Neuronal stem cell (in vitro differentiated cells): ENCODE measurements around the gene TMEM154.

Experiments
- DNase-seq: peaks from one replicate; pipeline ENCODE4 v3.0.0-alpha.2; 2013; ENCODE audit warnings: low spot score
- H2AFZ ChIP-seq: one replicate; pipeline ENCODE4 v1.6.1; 2013; ENCODE audit warnings: mild to moderate bottlenecking, low read length, inconsistent platforms
- H2AK5ac ChIP-seq: 2 replicates; pipeline ENCODE4 v1.6.1; 2013; ENCODE audit warnings: low read depth, mild to moderate bottlenecking, inconsistent platforms, low read length, moderate library complexity, mixed read lengths
- H2BK120ac ChIP-seq: 2 replicates; pipeline ENCODE4 v1.6.1; 2013; ENCODE audit warnings: low read depth, mild to moderate bottlenecking, inconsistent platforms, low read length, moderate library complexity, mixed read lengths
- H2BK12ac ChIP-seq: one replicate; pipeline ENCODE4 v1.6.1; 2013; ENCODE audit warnings: low read length, inconsistent platforms
- H2BK15ac ChIP-seq: 2 replicates; pipeline ENCODE4 v1.6.1; 2013; ENCODE audit warnings: mild to moderate bottlenecking, low read length, inconsistent platforms, mixed read lengths
- H2BK5ac ChIP-seq: one replicate; pipeline ENCODE4 v1.6.1; 2013; ENCODE audit warnings: inconsistent platforms, mild to moderate bottlenecking, low read length, moderate library complexity
- H3K14ac ChIP-seq: one replicate; pipeline ENCODE4 v1.6.1; 2013; ENCODE audit warnings: low read length, inconsistent platforms
- H3K18ac ChIP-seq: 2 replicates; pipeline ENCODE4 v1.6.1; 2013; ENCODE audit warnings: low read length, inconsistent platforms
- H3K23ac ChIP-seq: 2 replicates; pipeline ENCODE4 v1.6.1; 2013; ENCODE audit warnings: low read depth, mild to moderate bottlenecking, mixed read lengths, low read length, inconsistent platforms; ENCODE audit not compliant: poor library complexity
- H3K27ac ChIP-seq: replicated peaks from 3 replicates; pipeline ENCODE4 v1.5.1; 2013; ENCODE audit warnings: low read length, inconsistent platforms
- H3K27me3 ChIP-seq, 3 experiments: 2 replicates each; pipeline ENCODE4 v1.6.1; 2013; ENCODE audit warnings: low read length in 3 of 3, mild to moderate bottlenecking in 2 of 3, inconsistent platforms in 1 of 3, low read depth in 1 of 3, mixed read lengths in 1 of 3, moderate library complexity in 1 of 3; ENCODE audit not compliant: control insufficient read depth in 3 of 3, insufficient read depth in 3 of 3
- H3K36me3 ChIP-seq, 2 donors: replicated peaks in 1 of 2; 2 replicates each; pipeline ENCODE4 v1.6.1; 2013; ENCODE audit warnings: low read length in 2 of 2; ENCODE audit not compliant: control insufficient read depth in 2 of 2, insufficient read depth in 2 of 2
- H3K4ac ChIP-seq: 2 replicates; pipeline ENCODE4 v1.6.1; 2013; ENCODE audit warnings: inconsistent platforms, mild to moderate bottlenecking, low read length, moderate library complexity
- H3K4me1 ChIP-seq, 2 donors: 1 replicate in 1 of 2; 2 replicates in 1 of 2; pipeline ENCODE4 v1.6.1; 2013; ENCODE audit warnings: low read length in 2 of 2, low read depth in 1 of 2; ENCODE audit not compliant: control insufficient read depth in 2 of 2, insufficient read depth in 1 of 2
- H3K4me2 ChIP-seq: one replicate; pipeline ENCODE4 v1.6.1; 2013; ENCODE audit warnings: mild to moderate bottlenecking, low read length, inconsistent platforms; ENCODE audit not compliant: insufficient read depth, poor library complexity, severe bottlenecking
- H3K4me3 ChIP-seq, 2 donors: 2 replicates each; pipeline ENCODE4 v1.5.1; 2013; ENCODE audit warnings: low read length in 2 of 2, mild to moderate bottlenecking in 2 of 2, inconsistent platforms in 1 of 2, moderate library complexity in 1 of 2
- H3K79me1 ChIP-seq: one replicate; pipeline ENCODE4 v1.6.1; 2013; ENCODE audit warnings: low read depth, mild to moderate bottlenecking, inconsistent platforms, low read length, moderate library complexity
- H3K9ac ChIP-seq: one replicate; pipeline ENCODE4 v1.6.1; 2013; ENCODE audit warnings: mild to moderate bottlenecking, low read depth, low read length, inconsistent platforms; ENCODE audit not compliant: poor library complexity
- H3K9me3 ChIP-seq, 2 donors: replicated peaks in 1 of 2; 2 replicates each; pipeline versions ENCODE3 to v1.6.1; 2013; ENCODE audit warnings: low read length in 2 of 2, mild to moderate bottlenecking in 2 of 2, inconsistent platforms in 1 of 2, low read depth in 1 of 2, mixed read lengths in 1 of 2, moderate library complexity in 1 of 2; ENCODE audit not compliant: control insufficient read depth in 2 of 2, insufficient read depth in 1 of 2
- H4K8ac ChIP-seq: one replicate; pipeline ENCODE4 v1.6.1; 2013; ENCODE audit warnings: low read depth, mild to moderate bottlenecking, inconsistent platforms, low read length, moderate library complexity
- H4K91ac ChIP-seq: one replicate; pipeline ENCODE4 v1.6.1; 2013; ENCODE audit warnings: low read length, low read depth, mild to moderate bottlenecking, inconsistent platforms; ENCODE audit not compliant: poor library complexity
- WGBS, 2 donors: extraction: QIAGEN DNeasy Blood & Tissue Kit; methylation state at CpG; one replicate each; pipeline ENCODE4 v1.1.7; 2013; ENCODE audit warnings: missing lambda C conversion rate in 2 of 2, mixed read lengths in 1 of 2; ENCODE audit not compliant: insufficient read length in 2 of 2, insufficient replicate concordance in 1 of 2; ENCODE audit errors: extremely low coverage in 2 of 2; 5-methylcytosine and 5-hydroxymethylcytosine counted together

Gene TMEM154

DNA sequence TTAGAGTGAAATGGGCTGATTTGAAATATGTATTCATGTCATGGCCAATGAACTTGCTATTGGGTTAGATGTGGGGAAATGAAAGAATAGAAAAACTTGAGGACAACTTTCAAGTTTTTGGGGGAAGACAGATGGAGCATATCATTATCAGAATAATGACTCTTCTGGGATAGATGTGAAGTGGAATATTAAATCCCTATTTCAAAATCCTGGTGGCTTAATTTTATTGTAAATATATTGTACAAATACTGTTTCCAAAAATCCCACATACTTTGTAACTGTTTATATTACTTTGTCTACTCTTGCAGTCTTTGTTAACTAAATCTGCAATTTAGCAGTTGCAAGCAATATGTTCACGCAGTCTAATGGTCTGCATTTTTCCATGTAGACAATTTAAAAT, 108.0 kb downstream of the TMEM154 start:
- H3K9me3 ChIP-seq, result no peaks in the 10 kb centered on the region
- no CpG with 5 or more reads among the region's 1 CpG for WGBS, 2 donors
- no peak for DNase-seq
- no peak overlapping the region for H3K4me2 ChIP-seq
- H2BK120ac ChIP-seq, result no peak overlapping the region
- no peak overlapping the region for H2AFZ ChIP-seq
- no peak overlapping the region for H3K4ac ChIP-seq
- H3K27me3 ChIP-seq, result peaks cover 0 to 4% (median 0%) of the 10 kb centered on the region in 3 experiments
- H3K4me3 ChIP-seq, result no peak overlapping the region
- no peak overlapping the region for H2BK12ac ChIP-seq
- no peak overlapping the region for H4K8ac ChIP-seq
- H3K79me1 ChIP-seq, result no peaks in the 10 kb centered on the region
- H3K4me1 ChIP-seq, result peaks cover 0 to 6% of the 10 kb centered on the region in 2 donors
- H4K91ac ChIP-seq, result no peak overlapping the region
- no peak overlapping the region for H2BK5ac ChIP-seq
- no peak overlapping the region for H3K14ac ChIP-seq
- no peak overlapping the region for H2BK15ac ChIP-seq
- H3K9ac ChIP-seq, result no peak overlapping the region
- no peak overlapping the region for H2AK5ac ChIP-seq
- no peak overlapping the region for H3K27ac ChIP-seq
- H3K23ac ChIP-seq, result no peak overlapping the region
- H3K18ac ChIP-seq, result no peak overlapping the region
- no peaks in the 10 kb centered on the region for H3K36me3 ChIP-seq

DNA sequence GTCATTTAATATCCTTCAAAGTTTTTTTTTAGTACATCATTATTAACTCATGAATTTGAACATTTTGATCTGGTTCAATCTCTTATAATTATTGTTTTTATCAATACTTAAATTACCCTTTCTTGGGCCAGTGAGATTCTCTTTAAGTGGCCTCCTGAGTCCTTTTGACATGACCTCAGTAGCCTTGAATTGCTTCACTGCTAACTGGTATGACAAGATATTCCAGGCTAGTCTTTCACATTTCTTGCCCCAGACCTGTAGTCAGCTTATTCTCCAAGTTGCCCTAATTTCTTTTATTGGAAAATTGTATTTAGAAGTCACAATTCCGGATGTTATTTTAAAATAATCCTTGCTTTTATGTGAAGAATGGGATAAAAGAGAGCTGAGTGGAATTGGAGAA, 108.5 kb downstream of the TMEM154 start:
- DNase-seq, result no peak
- H3K9me3 ChIP-seq, result no peaks in the 10 kb centered on the region
- no peak overlapping the region for H2BK120ac ChIP-seq
- no CpG with 5 or more reads among the region's 1 CpG for WGBS, 2 donors
- peaks cover 0 to 6% of the 10 kb centered on the region in 2 donors for H3K4me1 ChIP-seq
- H3K18ac ChIP-seq, result no peak overlapping the region
- H3K23ac ChIP-seq, result no peak overlapping the region
- H2AK5ac ChIP-seq, result no peak overlapping the region
- H2BK12ac ChIP-seq, result no peak overlapping the region
- no peaks in the 10 kb centered on the region for H3K79me1 ChIP-seq
- H3K4ac ChIP-seq, result no peak overlapping the region
- peaks cover 0 to 4% (median 0%) of the 10 kb centered on the region in 3 experiments for H3K27me3 ChIP-seq
- no peak overlapping the region for H3K27ac ChIP-seq
- H3K4me2 ChIP-seq, result no peak overlapping the region
- H4K91ac ChIP-seq, result no peak overlapping the region
- H3K4me3 ChIP-seq, result no peak overlapping the region
- no peaks in the 10 kb centered on the region for H3K36me3 ChIP-seq
- no peak overlapping the region for H4K8ac ChIP-seq
- H2BK15ac ChIP-seq, result no peak overlapping the region
- H2BK5ac ChIP-seq, result no peak overlapping the region
- H3K14ac ChIP-seq, result no peak overlapping the region
- no peak overlapping the region for H2AFZ ChIP-seq
- no peak overlapping the region for H3K9ac ChIP-seq
